ENCODE results near the gene DOK1.
A peak's percentile ranks its signal among the peaks of the same experiment; 100 is the strongest.

The DOK1 gene

GRCh38 chr2:74553892-74554819 is at the start of gene DOK1, which contains the start of gene LOXL3:
TSS of gene DOK1 (plus strand) at chr2:74554720. CDS start at chr2:74554755, 35 bp downstream.
TSS of gene LOXL3 (minus strand) at chr2:74553942. CDS start at chr2:74552634, 1,308 bp downstream.
- DNase-seq (ENCODE audit: low read depth in 2 of 2), result peak; percentile 59 to 67

GRCh38 chr2:74505448-74506246 is 48.9 kb upstream of the DOK1 start:
- no peak for DNase-seq (ENCODE audit: low read depth in 2 of 2)

- peak; percentile 96 to 99 for DNase-seq (ENCODE audit: low read depth in 2 of 2)
Observed at GRCh38 chr2:74507145-74507925, 47.2 kb upstream of the DOK1 start, which contains the start of gene PCGF1. TSS of gene PCGF1 (minus strand) at chr2:74507695. CDS start at chr2:74507668, 27 bp downstream.

GRCh38 chr2:74507926-74508520 is 46.5 kb upstream of the DOK1 start:
- DNase-seq (ENCODE audit: low read depth in 2 of 2), result no peak

GRCh38 chr2:74510272-74510671 is 44.2 kb upstream of the DOK1 start:
- DNase-seq (ENCODE audit: low read depth in 2 of 2), result no peak

- no peak for DNase-seq (ENCODE audit: low read depth in 2 of 2)
Observed at GRCh38 chr2:74511104-74511989, 43.2 kb upstream of the DOK1 start.

GRCh38 chr2:74512744-74513604 is 41.5 kb upstream of the DOK1 start:
- DNase-seq (ENCODE audit: low read depth in 2 of 2), result no peak

- no peak for DNase-seq (ENCODE audit: low read depth in 2 of 2)
Observed at GRCh38 chr2:74513605-74514367, 40.7 kb upstream of the DOK1 start.

- DNase-seq (ENCODE audit: low read depth in 2 of 2), result no peak
Observed at GRCh38 chr2:74514368-74515270, 39.9 kb upstream of the DOK1 start, which contains the start of gene TLX2. TSS of gene TLX2 (plus strand) at chr2:74514450. CDS start at chr2:74514807, 357 bp downstream.

GRCh38 chr2:74515271-74515980 is 39.1 kb upstream of the DOK1 start:
- no peak for DNase-seq (ENCODE audit: low read depth in 2 of 2)

GRCh38 chr2:74515981-74516633 is 38.4 kb upstream of the DOK1 start:
- DNase-seq (ENCODE audit: low read depth in 2 of 2), result peak; percentile 37 to 52

- DNase-seq (ENCODE audit: low read depth in 2 of 2), result no peak
Observed at GRCh38 chr2:74516650-74517049, 37.9 kb upstream of the DOK1 start.

- no peak for DNase-seq (ENCODE audit: low read depth in 2 of 2)
Observed at GRCh38 chr2:74522516-74522915, 32.0 kb upstream of the DOK1 start.

- no peak for DNase-seq (ENCODE audit: low read depth in 2 of 2)
Observed at GRCh38 chr2:74524005-74524404, 30.5 kb upstream of the DOK1 start.

- DNase-seq (ENCODE audit: low read depth in 2 of 2), result no peak
Observed at GRCh38 chr2:74524955-74525716, 29.4 kb upstream of the DOK1 start.

All from stimulated activated CD8-positive, alpha-beta memory T cell treated with anti-CD3 and anti-CD28 coated beads, Interleukin-7, amount 100 ng/mL, for 1 hour (primary cell).